Stimulated activated CD4-positive, alpha-beta T cell treated with anti-CD3 and anti-CD28 coated beads, TNF-alpha, amount 100 ng/mL, for 1 hour (primary cell): Measurements from ENCODE around the gene ADIG.

ENCODE experiments used
- DNase-seq, 3 donors: peaks; one replicate each; pipeline ENCODE4 v3.0.0-alpha.2; 2020; ENCODE audit warnings: low read depth in 3 of 3, low spot score in 1 of 3

ADIG gene

DNA sequence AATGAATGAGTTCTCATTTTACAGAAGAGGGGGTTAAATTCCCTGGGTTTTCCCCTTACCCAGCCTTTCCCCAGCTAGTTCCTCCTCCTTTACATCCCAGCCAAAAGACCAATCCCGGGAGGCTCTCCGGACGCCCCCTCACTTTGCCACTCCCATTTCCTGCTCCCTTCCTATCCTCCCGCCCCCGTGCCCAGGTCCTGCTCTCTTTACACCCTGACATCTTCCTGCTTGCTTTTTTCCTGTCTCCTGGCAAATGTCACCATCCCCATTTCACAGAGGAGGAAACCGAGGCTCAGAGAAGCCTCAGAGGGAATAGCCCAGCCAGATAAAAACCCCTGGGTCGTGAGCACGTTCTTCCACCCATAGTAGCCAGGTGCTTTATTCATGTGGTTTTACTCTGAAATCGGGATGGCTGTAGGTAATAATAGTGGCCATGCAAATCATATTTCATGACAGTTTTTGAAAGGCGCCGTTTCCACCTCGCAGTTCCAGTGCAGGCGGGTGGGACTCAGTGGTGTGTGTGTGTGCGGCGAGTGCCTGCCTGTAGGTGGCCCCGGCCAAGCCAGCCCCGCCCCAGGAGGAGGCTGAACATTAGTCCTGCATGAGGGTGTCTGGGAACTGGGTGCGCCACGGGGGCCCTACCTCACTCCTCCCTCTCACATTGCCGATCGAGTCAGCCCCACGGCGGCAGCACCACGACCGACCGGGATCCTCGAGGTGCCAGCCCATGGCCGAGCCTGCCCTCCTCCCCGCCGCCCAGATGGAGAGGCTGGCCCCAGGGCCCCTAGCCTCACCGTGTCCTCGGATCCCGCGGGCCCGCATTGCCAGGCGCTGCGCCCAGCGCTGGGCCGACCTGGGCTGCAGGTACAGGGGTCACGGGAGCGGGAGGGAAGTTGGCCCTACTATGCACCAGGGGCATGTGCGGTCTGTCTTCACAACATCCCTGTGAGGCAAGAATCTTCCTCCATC is 20.5 kb downstream of the ADIG start, which contains the start of gene ARHGAP40:
ARHGAP40 (plus strand) TSS at position 594 of the 969 bp plus-strand sequence.
- peak in 1 of 3 donors; percentile 4 for DNase-seq

DNA sequence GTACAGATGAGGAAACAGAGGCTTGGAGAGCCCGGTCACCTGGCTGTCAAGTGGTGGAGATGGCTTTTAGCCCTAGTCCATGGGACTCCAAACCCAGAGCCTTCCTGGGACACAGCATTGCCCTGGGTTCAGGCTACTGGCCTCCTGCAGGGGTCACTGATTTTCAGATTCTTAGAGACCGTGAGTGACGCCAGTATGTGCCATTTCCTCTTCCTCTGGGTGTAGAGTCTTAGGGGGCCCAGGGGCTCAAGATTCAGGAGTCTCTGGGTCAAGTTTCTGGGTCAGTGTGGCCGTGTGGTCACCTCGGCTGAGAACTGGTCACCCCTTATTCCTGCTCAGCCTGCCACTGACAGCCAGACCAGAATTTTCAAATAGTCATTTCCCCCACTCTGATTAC is 21.2 kb downstream of the ADIG start:
- no peak for DNase-seq

DNA sequence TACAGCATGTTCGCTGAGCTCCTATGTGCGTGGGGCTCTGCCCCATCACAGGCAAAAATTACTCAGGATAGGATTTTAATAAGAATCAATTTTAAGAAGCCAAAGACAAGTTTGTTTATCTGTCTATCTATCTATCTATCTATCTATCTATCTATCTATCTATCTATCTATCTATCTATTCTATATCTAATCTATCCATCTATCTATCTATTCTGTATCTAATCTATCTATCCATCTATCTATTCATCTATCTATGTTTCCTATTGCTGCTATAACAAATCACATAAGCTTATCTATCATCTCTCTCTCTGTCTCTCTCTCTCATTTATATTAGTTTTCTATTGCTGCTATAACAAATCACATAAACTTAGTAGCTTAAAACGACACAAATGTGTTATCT is 22.3 kb downstream of the ADIG start:
- no peak for DNase-seq

DNA sequence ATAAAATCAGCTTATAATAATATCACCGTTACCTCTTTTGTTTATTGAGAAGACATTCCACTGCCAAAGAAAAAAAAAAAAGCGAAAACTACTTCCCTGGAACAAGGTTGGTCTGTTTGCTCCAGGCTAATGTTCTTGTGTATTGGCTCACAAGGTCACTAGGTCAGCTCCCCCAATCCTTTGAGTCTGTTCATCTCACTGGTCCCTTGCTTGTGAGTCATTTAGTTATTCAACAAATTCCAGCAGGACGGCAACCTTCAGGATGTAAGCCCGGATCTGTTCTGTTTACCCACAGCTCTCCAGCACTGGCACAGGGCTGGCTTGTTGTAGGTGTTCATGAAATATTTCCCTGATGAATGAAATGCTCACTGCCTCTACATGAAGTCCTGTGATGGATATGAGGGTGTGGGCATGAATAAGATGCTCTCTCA is 23.9 kb downstream of the ADIG start:
- no peak for DNase-seq

DNA sequence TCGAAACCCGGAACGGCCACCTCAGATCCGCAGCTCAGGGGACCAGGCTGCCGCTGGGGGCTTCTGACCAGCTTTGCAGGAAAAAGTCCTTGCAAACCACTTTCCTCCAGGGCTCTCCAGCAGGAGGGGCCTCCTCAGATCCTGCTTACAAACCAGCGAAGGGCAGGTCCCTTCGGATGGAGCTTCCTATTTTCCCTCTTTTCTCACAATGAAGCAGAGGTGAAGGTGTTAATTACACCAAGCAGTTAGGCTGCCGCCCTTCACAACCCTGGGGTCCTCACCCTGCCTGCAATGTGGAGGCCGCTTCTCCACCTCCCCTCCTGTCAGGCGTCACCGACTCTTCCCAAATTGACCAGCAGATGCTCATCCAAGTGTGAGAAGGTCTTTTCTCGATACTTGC is 26.4 kb downstream of the ADIG start:
- no peak for DNase-seq

DNA sequence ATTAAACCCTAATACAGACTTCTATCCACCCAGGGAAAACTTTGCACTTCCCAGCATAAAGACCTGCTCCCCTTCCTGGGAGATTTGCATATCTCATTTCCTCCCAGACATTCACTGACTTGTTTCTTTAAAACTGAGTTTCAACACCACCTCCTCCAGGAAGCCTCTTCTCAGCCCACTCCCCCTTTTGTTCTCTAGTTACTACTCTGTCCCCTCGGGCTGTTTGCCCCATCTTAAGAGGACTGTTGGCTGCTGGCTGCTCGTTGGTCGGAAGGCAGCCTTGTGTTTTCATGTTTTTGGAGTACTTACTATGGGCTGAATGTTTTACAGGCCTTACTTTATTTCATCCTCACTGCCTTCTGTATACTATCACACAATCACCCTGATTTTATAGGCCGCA is 27.2 kb downstream of the ADIG start:
- DNase-seq = no peak

DNA sequence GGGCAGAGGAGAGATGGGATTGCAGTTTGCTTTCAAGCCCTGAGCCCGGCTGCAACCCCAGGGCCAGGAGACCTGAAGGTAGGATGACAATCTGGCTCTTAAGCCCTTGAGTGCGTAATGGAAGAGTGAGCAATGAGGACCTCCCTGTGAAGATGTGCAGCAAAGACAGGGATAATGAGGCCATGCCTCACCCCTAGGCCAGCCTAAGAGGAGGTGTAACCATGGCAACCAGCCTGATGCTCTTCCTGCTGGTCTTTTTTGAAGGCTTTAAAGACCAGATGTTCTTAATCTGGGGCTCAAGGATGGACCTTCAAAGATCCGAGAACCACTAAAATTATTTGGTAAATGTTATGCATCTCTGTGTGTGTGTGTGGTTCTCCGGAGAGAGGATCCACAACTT is 28.8 kb downstream of the ADIG start:
- no peak for DNase-seq

DNA sequence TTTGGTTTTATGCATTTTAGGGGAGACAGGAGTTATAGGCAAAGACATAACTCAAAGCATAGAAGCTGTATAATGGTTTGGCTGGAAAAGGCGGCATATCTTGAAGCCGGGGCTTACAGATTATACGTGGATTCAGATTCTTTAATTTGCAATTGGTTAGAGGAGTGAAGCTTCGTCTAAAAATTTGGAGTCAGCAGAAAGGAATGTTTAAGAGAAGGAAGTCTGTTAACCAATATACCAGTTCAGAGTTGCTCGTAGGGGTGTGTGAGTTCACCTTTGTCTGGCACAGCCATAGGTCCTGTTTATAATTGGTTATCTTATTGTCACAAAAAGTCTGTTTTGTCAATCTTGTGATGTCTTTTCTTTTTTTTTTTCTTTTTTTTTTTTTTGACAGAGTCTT is 29.5 kb downstream of the ADIG start:
- no peak for DNase-seq

DNA sequence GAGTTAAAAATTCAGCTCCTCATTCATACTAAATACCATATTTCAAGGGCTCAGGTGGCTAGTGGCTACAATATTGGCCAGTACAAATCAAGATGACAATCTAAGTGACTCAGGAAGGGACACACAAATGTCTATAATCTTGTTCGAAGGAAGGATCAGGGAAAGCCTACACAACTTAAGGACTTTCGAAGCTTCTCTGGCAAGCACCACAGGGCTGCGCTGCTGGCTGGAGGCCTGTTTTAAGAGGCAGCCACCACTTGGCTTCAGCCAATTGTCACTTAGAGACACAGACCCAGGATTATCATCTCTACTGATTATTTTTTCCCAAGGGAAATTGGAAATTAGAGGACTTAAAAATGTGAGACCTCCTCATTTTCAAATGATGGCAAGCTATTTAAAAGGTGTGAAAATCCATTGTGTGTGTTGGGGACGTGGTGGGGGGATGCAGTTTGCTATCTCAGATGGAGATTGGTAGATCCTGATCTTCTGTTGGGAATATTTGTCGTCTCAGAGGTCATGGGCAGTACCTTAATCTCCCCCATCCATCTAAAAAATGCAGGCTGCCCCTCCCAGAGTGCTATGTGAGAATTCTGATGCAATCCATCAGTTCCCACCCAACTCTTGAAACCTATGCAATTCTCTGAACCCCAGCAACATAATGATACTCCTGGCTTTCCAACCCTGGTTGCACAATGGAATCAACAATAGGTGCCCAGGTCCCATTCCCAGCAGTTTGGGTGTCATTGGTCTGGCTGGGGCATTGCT is 31.9 kb downstream of the ADIG start:
- no peak for DNase-seq

DNA sequence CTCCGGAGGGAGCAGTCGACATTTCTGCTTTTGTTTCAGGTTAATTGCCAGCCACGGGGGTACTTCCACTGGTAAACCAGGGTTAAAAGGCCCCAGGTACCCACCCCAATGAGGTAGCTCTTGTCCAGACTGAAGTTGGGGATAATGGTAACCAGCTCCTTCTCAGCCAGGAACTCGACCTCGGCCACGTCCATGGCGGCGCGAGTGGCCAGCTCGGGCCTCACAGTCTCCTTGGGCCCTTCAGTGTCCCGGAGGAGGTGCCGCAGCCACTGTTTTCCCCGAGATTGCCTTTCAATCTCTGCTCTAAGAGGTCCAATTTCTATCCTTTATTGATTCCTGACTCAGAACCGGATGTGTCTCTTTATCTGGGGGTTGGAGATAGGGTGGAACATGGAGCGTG is 34.3 kb downstream of the ADIG start:
- no peak for DNase-seq

DNA sequence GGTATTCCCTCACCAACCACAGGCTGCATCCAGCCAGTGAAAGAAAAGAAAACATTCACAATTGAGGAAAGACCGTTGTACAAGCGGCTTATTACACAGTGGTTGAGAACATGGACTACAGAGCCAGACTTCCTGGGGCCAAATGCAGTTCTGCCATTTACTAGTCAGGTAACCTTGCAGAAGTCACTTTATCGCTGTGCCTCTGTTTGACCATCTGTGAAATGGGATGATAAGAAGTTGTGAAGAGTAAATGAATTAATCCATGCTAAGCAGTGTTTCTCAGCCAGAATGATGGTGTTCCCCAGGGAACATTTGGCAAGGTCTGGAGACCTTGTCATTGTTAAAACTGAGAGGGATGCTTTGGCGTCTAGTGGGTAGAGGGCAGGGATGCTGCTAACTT is 35.5 kb downstream of the ADIG start:
- no peak for DNase-seq

DNA sequence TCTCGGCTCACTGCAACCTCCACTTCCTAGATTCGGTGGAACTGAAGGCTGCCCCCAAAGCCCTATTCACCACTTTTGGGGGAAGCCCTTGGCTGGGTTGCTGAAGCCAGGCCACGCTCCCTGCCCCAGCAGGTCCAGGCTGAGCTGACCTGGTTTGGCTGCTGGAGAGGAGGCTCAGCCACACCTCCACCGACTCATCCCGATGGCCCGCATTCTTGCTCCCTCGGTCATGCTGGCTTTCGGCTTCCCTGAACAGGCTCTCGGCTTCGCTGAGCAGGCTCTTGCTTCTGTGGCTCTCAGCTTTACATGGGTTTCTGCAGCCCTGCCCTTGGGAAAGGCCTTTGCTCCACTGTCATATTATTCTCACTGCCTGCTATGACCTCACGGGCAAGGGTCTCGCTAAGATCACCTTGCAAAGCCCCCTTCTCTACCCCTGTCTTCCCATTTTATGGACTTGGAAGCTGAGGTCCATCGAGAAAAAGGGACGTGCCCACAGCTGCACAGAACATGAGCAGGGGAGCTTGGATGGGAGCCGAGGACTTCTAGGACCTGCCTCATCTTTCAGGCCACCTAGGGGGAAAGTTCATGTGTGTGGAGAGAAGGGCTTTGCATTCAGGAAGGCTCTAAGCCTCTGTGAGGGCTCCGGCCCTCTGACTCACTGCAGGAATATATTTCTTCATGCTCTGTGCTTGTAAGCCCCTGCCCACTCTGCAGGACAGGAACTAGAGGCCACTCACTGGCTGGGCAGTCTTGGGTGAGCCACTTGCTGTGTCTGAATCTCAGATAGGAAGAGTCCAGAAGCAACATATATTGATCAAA is 36.2 kb downstream of the ADIG start:
- DNase-seq = no peak

DNA sequence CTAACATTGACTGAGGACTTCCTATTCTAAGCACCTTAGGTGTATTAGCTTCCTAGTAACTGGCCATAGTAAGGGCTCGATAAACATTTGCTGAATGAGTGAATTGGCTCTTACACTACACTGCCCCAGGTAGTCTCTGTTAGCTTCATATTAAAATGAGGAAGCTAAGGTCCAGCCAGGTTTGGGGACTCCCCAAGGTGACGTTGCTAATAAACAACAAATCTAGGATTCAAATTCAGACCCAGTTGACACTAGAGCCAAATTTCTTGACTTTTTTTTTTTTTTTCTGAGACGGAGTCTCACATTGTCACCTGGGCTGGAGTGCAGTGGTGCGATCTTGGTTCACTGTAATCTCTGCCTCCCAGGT is 36.8 kb downstream of the ADIG start:
- DNase-seq = no peak

DNA sequence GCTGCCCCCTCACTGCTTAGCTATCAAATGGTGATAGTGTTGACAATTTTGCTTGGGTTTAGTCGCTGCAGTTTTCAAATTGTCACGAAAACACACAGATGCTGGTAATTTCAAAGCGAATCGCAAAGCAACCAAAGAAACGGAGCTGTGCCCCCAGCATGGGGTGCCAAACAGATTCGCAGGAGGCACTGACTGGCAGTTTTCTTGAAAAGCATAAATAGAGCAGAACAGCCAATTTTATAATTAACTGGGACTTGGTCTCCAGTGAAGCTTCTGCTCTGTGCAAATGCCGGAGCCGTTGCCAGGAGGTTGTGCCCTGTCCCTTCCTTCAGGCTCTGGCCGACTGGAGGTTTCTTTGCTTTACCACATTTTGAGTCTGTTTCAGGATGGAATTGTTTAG is 39.4 kb downstream of the ADIG start:
- DNase-seq = no peak

DNA sequence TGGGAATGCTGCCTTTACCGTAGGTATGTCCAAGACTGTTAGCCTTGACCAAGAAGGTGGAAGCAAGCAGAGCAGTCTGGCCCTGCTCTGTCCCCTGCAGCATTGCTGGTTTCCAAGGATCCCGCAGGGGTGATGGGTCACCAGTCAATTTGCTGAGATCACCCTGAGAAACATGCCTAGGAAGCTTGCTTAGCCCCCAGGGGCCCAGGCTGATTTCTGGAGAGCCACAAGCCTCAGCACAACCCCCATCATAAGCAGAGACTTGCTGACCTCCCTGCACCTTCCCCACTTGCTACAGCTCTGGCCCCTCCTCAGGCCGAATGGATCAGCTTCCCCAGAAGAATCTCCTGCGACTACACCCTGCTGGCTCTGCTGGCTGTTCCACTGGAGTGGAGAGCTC is 42.1 kb downstream of the ADIG start:
- DNase-seq = no peak

DNA sequence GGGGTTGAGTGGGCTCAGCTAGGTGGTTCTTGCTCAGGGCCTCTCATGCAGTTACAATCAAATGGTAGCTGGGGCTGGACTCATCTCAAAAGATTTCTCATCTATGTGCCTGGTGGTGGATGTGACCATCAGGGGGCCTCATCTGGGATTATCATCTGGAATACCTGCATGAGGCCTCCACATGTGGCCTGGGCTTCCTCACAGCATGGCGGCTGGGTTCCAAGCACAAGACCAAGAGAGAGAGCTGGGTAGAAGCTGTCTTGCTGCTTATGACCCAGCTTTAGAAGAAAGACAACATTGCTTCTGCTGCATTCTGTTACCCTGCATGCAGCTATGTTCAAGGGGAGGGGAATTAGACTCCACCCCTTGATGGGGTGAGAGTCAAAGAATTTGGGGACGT is 43.1 kb downstream of the ADIG start:
- no peak for DNase-seq

DNA sequence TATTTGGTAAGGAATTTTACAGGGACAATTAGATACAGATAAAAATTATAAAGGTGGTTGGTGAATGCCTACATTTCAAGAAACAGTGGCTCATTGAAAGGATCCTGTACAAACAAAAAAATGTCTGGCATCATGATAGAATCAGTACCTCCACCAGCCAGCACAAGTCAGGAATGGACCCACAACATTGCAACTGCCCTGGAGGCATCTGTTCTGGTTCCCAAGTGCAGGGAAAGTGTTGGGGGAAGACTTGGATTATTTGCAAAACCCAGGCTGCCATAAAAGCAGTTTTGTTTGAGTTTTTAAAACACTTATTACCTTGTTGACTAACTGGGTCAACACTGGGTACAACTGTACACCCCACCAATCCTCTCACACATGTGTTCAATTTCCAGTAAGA is 44.9 kb downstream of the ADIG start:
- DNase-seq = no peak

DNA sequence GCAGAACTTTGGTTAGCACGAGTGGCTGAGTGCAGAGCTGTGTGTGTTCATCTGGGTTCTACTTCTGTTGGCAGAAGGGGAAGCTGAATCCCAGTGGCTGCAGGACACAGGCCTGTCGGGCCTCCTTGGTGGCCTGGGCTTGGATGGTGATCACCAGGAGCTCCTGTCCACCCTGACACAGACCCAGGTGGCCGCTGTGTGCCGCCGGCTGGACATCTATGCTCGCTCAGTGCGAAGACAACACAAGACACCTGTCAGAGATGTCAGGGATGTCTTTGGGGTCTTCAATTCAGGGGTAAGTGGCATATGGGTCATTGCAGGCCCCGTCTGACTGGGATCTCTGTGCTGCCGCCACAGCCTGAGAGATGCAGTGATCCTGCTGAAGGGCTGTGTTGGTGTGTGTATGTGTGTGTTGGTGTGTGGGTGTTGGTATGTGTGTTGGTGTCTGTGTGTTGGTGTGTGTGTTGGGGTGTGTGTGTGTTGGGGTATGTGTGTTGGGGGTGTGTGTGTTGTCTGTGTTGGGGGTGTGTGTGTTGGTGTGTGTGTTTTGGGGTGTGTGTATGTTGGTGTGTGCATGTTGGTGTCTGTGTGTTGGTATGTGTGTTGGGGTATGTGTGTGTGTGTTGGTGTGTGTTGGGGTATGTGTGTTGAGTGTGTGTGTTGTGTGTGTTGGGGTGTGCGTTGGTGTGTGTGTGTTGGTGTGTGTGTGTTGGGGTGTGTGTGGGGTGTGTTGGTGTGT is 46.1 kb downstream of the ADIG start:
- no peak for DNase-seq

DNA sequence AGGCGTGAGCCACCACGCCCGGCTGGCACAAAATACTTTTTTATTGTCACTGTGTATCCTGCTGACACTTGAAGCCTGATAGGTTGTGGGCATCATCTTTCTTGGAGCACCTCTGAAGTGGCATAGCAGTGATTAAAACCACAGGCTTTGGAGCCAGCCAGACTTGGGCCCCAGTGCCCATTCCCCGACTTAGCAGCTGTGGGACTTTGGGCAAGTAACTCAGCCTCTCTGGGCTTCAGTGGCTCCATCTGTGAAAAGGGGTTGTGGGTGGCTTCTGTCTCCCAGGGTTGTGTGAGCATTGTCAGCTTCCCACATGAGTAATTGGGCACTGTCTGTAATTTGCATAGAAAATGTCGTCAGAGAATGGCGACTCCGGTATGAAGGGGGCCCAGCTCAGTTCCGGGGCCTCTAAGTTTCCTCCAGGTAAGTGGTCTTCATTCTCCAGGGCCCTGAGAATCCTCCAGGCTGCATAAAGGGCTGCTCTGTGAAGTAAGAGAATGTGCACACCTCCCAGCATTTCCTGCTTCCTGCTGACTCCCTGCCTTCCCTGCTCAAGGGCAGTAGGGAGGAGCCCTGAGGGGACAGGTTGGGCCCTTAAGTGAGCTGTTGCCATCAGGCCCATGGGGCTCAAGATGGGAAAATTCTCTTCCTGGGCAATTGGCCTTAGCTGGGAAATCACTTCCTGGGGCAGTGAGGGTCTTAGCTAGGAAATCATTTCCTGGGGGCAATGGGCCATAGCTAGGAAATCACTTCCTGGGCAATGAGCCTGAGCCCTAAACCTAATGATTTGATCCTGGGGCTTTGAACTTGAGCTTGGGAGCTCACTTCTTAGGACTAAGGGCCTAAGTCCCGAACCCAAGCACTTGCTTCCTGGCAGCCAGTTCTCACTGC is 47.8 kb downstream of the ADIG start:
- no peak for DNase-seq

DNA sequence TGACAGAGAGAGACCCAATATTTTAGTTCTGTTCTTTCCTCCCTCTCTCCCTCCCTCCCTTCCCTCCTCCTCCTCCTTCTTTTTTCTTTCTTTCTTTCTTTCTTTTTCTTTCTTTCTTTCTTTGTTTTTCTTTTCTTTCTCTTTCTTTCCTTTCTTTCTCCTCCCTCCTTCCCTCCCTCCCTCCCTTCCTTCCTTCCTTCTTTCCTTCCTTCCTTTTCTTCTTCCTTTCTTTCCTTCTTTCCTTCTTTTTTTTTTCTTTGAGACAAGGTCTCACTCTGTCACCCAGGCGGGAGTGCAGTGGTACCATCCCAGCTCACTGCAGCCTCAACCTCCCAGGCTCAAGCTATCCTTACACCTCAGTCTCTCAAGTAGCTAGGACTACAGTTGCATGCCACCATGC is 49.0 kb downstream of the ADIG start:
- DNase-seq = no peak
